Fibroblast of skin of right quadriceps (primary cell): ENCODE results near the gene CUX1.

ENCODE experiments used
- DNase-seq: peaks from one replicate; pipeline ENCODE4 v3.0.0-alpha.2; 2013

CUX1 gene

GRCh38 chr7:101960985-101961708, 143.7 kb downstream of the CUX1 start:
- DNase-seq = no peak

GRCh38 chr7:101961811-101962210, 144.4 kb downstream of the CUX1 start:
- no peak for DNase-seq

- no peak for DNase-seq
Measured at GRCh38 chr7:101963693-101964092, 146.3 kb downstream of the CUX1 start.

DNA sequence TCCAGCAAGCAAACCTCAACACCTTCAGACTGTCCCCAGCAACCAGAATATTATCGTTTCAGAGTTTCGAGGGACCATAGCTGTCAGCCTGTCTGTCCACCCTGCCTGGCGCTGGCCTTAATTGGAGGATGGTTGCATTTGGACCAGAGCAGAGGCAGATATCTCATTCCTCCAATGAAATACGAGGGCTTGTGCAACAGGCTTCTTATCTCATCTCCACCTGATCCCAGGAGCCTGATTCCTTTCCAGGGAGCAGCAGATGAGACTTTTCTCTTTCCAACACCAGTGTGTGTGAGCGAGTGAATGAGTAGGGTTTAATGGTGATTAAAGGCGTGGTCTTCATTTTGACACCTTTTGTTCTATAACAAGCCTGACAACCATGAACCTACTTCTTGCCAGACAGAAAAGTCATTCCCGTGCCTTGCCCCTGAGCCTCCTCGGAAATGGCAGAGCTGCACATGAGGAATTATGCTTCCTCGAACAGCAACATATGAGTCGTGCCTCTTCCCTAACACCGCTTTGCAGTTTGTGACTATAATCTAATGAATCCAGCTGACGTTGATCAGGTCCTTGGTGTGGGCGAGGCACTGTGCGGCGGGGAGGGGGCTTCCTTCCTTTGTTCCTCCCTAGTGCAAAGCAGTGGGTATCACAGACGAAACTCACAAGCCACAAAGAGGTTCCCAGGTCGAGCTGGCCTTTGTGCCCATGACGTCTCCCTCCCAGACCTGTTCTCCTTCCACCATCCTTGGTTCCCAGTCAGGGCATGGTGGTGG, 147.4 kb downstream of the CUX1 start:
- no peak for DNase-seq

DNA sequence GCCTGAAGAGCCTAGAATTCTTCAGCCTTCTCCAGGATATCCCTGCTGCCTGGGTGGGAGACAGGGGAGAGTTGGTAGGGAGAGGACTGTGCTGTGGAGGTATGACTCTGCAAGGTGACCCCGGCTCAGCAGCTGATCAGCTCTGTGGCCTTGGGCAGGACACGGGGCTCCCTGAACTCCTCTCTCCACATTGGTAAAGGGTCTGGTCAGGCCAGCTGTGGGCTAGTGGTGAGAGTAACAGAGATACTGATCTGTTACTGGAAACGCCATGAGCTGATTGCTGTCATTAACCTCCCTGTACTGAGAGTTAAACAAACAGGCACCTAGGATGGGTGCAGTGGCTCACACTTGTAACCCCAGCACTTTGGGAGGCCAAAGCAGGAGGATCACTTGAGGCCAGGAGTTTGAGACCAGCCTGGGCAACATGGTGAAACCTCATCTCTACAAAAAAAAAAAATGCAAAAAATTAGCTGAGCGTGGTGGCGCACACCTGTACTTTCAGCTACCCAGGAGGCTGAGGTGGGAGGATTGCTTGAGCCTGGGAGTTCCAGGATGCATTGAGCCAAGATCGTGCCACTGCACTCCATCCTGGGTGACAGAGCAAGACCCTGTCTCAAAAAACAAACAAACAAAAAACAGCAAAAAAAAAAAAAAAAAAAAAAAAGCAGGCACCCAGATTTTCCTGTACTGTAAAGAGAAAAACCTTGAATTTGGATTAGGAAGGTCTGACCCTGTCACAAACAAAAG, 151.5 kb downstream of the CUX1 start:
- no peak for DNase-seq

- DNase-seq = no peak
Measured at GRCh38 chr7:101969997-101970585, 152.7 kb downstream of the CUX1 start.

GRCh38 chr7:101970801-101971200, 153.4 kb downstream of the CUX1 start:
- no peak for DNase-seq

- no peak for DNase-seq
Measured at GRCh38 chr7:101971457-101971856, 154.0 kb downstream of the CUX1 start.

DNA sequence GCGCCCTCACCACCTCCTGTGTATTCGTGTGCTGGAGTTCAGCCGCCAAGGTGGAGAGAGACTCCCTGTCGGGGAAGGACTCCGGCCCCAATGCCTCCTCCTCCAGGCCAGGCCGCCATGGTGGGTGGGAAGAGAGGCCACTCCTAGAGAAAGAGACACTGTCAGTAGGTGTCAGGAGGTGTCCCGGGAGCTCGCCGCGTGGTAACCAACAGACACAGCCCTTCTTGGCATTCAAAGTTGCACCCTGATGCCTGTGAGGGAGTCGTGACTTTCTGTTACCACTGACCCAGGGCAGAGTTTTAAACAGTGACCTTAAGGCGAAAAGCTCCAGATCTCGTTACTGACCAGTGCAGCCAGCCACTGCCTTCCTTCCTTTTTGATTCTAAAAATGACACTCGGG, 155.2 kb downstream of the CUX1 start:
- no peak for DNase-seq

DNA sequence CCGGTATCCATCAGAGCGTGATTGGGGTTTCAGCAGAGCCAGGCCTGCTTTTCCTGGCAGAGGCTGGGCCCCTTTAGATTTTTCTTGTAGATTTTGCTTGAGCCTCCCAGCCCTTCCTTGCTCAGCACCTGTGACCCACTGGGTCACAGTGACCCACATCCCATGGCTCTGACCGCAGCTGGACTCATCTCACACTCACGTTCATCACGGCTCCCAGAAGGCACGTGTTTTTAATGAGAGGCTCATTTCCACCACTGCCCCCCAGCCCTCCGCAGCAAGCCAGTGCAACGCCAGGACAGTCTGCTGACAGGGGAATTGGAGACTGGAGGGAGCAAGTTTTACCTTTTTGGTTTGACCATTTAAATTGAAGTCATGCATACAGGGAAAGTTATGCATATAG, 155.7 kb downstream of the CUX1 start:
- DNase-seq = no peak

DNA sequence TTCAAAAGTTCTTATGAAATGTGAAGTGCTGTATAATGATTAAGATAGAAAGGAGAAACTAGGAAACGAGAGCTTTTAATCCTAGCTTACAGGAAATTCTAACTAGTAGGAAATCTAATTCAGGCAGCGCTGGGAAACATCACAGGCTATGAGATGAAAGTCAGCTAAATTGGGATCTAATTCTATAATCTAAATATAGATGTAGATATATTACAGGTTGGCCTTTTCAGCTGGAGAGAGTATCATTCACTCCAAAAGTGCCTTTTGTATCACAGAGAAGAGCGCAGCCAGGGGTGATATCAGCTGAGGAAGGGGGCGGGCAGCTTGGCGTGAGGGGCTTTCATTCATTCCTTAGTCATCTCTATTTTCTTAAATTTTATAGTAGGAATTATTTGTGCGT, 157.0 kb downstream of the CUX1 start:
- no peak for DNase-seq

DNA sequence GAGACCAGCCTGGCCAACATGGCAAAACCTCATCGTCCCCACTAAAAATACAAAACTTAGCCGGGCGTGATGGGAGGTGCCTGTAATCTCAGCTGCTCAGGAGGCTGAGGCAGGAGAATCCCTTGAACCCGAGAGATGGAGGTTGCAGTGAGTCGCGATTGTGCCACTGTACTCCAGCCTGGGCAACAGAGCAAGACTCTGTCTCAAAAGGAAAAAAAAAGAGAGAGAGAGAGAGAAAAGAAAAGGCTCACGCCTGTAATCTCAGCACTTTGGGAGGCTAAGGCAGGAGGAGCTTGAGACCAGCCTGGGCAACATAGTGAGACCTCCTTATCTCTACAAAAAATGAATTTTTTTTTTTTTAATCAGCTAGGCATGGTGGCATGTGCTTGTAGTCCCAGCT, 157.6 kb downstream of the CUX1 start:
- DNase-seq = no peak

DNA sequence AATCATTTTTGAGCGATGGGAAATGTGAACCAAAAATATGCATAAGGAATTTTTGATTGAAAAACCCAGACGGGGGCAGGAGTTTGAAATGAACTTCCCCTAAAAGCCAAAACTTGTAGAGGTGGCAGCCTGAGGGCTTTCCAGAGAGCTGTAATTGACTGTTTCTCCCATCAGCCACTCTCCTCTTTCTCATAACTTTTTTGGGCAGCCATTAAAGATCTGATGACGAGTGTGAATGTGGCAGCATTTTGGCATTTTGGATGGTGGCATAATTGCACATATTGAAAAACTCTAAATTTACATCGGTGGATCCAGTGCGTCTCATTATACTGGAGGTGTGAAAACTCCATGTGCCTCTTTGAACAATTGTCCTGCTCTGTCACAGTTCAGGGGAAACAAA, 159.0 kb downstream of the CUX1 start:
- no peak for DNase-seq

- DNase-seq = no peak
Measured at GRCh38 chr7:101977249-101977648, 159.8 kb downstream of the CUX1 start.

DNA sequence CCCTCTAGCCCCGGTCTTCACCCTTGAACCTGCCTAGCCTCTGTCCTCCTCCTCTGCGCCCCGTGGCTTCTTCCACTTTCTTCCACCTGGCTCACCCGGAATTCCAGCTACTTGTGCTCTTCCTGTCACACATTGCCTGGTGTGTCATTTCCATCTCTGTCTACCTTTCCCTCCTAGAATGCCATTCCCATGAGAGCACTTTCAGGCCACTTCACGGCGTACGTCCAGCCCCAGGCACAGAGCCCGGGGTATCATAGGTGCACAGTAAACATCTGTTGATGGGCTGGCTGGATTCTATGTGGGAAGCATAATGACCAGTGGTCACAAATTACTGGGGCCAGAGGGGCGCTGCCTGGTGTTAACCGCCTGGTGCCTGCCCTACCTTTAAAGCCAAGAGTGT, 161.3 kb downstream of the CUX1 start:
- DNase-seq = no peak

- no peak for DNase-seq
Measured at GRCh38 chr7:101983147-101983811, 165.9 kb downstream of the CUX1 start.

- DNase-seq = no peak
Measured at GRCh38 chr7:101984133-101984879, 166.9 kb downstream of the CUX1 start.

DNA sequence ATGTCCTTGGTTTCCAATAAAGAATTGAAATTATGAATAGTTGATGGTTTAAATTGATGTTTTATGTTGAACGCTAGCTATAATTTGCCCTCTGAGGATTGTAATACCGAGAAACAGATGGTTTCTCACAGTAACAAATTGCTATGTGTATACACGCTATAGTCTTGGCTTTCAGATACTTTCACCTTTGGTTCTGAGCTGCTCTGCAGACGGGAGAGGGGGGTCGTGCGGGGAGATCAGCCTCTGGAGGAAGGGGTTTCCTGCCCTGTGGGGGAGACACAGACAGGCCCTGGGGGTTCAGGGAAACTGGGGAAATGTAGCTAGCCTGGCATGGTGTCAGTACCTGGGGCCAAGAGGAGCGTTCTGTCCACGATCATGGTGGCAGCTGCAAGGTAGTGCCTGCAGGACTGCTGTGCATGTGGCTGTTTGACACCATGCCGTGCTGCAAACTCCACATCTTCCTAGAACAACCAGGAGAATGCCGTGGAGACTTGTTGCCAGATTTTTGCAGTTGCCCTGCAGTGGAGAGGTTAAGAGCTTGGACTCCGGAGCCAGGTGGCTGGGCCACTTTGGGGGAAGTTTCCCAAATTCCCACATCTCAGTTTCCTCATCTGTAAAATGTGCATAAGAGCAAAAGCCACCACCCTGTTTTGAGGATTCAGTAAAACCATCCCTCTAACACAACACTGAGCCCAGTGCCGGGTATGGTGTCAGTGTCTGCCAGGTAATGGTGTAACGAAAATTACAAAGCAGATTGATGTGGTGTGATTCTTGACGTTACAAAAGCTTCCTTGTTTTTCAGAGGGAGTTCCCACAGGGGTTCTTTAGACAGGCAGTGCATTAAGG, 167.9 kb downstream of the CUX1 start:
- DNase-seq = peak; percentile 22

DNA sequence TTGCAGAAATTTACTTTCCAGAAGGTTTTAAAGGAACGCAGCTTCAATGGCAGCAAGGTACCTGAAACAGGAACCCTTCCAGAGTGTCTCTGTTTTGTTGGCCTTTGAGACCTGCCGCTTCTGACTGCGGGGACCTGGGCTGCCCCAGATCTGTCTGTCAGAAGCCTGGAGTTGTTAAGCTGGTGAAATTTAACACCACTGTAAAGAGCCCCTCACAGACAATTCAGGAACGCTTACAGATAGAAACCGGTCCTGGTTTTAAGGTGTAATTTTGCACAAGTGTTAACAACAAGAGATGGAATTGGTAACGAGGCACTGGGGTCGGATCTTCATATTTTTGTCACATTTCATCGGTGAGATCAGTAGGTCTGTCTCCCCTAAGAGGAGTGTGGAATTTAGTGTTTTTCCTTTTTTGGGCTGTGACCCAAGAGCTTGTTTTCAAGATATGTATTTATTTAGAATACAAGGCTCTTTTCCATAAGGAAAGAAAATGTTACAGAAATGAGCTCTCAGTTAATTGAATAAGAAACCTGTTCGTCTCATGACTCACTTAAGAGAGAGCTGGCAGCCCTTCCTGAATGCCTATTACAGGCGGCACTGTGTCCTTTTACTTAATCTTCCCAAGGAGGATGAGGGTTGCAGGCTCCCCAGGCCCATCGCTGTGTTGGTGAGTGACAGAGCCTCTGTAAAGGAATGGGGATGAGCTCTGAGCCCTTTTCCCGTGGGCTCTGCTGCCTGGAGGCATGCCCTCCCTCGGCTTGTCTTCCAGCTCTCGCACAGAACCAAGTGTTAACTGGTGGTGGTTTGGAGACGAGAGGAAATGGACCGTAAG, 168.7 kb downstream of the CUX1 start:
- no peak for DNase-seq

DNA sequence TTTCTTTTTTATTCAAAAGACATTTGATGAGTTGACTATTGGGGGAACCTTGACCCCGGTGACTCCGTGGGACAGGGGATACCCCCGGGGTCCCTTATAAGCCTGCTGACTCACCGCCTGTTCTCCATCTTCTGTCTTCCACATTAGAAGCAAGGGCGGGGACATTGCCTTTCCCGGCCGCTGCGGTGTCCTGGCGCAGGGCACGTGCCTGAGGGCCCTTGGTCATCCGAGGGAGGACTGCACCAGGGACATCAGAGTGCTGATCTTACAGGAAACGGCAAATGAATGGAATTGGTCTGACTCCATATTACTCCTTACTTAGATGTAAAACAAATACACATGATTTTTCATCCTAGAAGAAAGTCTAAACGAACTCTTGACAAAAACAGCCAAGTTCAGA, 170.1 kb downstream of the CUX1 start:
- DNase-seq = no peak
